Caco-2 (cell line): ENCODE measurements around the gene BHLHA9. TPM values are rescaled to one million over a fixed set of nuclear protein-coding genes. Genes with fewer than 3 reads are reported as not detected.

Experiments used
- BruUV-seq: library from RNA; stranded (reverse); fragments of 400-500 nt; replicated peaks from 2 replicates; lab custom pipeline; 2021; lab: Mats Ljungman, UMichigan
- CTCF ChIA-PET: fragments of 300-600 bp; sonication (Branson Sonifier 250); formaldehyde crosslinking; loops from one replicate; lab custom pipeline; 2022; ENCODE audit warnings: antibody characterized with exemption; lab: Charles Lee
- POLR2A ChIA-PET: fragments of 300-600 bp; sonication (Branson Sonifier 250); formaldehyde crosslinking; loops from one replicate; lab custom pipeline; 2022; ENCODE audit warnings: antibody characterized with exemption; lab: Charles Lee
- DNase-seq, 2 experiments: peaks; one replicate each; pipeline versions ENCODE4 v3.0.0 to v3.0.0-alpha.2; 2020 to 2022
- H3K27me3 ChIP-seq: replicated peaks from 2 replicates; pipeline ENCODE4 v1.6.0; 2011; ENCODE audit warnings: low read length; ENCODE audit not compliant: control insufficient read depth, insufficient read depth
- H3K36me3 ChIP-seq: 2 replicates; pipeline ENCODE4 v1.5.1; 2011; ENCODE audit warnings: low read length; ENCODE audit not compliant: control insufficient read depth, insufficient read depth
- H3K4me1 ChIP-seq: fragments of 250-450 bp; sonication (Bioruptor Pico); 2 replicates; pipeline ENCODE4 v1.5.1; 2020; ENCODE audit warnings: mild to moderate bottlenecking
- H3K4me3 ChIP-seq: 2 replicates; pipeline ENCODE4 v1.5.1; 2011; ENCODE audit warnings: low read depth, mild to moderate bottlenecking, control low read depth, low read length
- H3K9me3 ChIP-seq: fragments of 250-450 bp; sonication (Bioruptor Pico); 2 replicates; pipeline ENCODE4 v1.5.1; 2020; ENCODE audit warnings: mild to moderate bottlenecking, moderate library complexity
- H3K27ac Mint-ChIP-seq: one replicate; pipeline ENCODE4 v1.8.0; 2022; ENCODE audit warnings: mixed read lengths; ENCODE audit not compliant: unreplicated experiment
- H3K27me3 Mint-ChIP-seq: one replicate; pipeline ENCODE4 v1.8.0; 2022; ENCODE audit warnings: mixed read lengths; ENCODE audit not compliant: insufficient read depth, unreplicated experiment
- H3K36me3 Mint-ChIP-seq: one replicate; pipeline ENCODE4 v1.8.0; 2022; ENCODE audit warnings: mild to moderate bottlenecking, mixed read lengths; ENCODE audit not compliant: insufficient read depth, unreplicated experiment
- H3K4me1 Mint-ChIP-seq: one replicate; pipeline ENCODE4 v1.8.0; 2022; ENCODE audit warnings: low read depth, mixed read lengths; ENCODE audit not compliant: unreplicated experiment
- H3K4me3 Mint-ChIP-seq: one replicate; pipeline ENCODE4 v1.8.0; 2022; ENCODE audit warnings: mild to moderate bottlenecking, moderate library complexity, mixed read lengths; ENCODE audit not compliant: unreplicated experiment
- H3K9me3 Mint-ChIP-seq: one replicate; pipeline ENCODE4 v1.8.0; 2022; ENCODE audit warnings: mixed read lengths; ENCODE audit not compliant: unreplicated experiment
- intact Hi-C: fragments of 100-400 bp; cut with micrococcal nuclease; formaldehyde crosslinking; loops from one replicate; pipeline ENCODE4 v1.10.0; 2022; ENCODE audit not compliant: unreplicated experiment
- total RNA-seq: library from RNA; stranded (reverse); gene quantifications from 2 replicates; pipeline ENCODE4 v1.2.3, GENCODE V29; 2022
- TF ChIP-seq, protein P1 (sequence below), 2 experiments: fragments of 200-600 bp in 1 of 2; IDR thresholded peaks; 1 replicate in 1 of 2; 2 replicates in 1 of 2; pipeline versions ENCODE4 v1.5.1 to v1.8.0; 2011 to 2022; ENCODE audit warnings: antibody characterized with exemption in 1 of 2, control low read depth in 1 of 2, inconsistent platforms in 1 of 2, low read depth in 1 of 2, low read length in 1 of 2, mild to moderate bottlenecking in 1 of 2, moderate library complexity in 1 of 2; ENCODE audit not compliant: insufficient read depth in 1 of 2, severe bottlenecking in 1 of 2, unreplicated experiment in 1 of 2

The BHLHA9 gene
- total RNA-seq, 1 experiment from 2014 or later = not detected

- DNase-seq = no peak
- Histone ChIP-seq H3K9me3 (no peaks in the 10 kb centered on the region), H3K4me3 (no peak overlapping the region), H3K36me3 (no peaks in the 10 kb centered on the region), H3K27me3 (no peaks in the 10 kb centered on the region), H3K4me1 (peaks cover 4% of the 10 kb centered on the region)
- no peaks in the 10 kb centered on the region for H3K27me3 Mint-ChIP-seq
- H3K4me1 Mint-ChIP-seq = no peaks in the 10 kb centered on the region
- H3K4me3 Mint-ChIP-seq = no peak overlapping the region
- H3K9me3 Mint-ChIP-seq = no peaks in the 10 kb centered on the region
- peaks cover 12% of the 10 kb centered on the region for H3K36me3 Mint-ChIP-seq
- BruUV-seq = no TSS peak
- TF ChIP-seq, protein P1, sequence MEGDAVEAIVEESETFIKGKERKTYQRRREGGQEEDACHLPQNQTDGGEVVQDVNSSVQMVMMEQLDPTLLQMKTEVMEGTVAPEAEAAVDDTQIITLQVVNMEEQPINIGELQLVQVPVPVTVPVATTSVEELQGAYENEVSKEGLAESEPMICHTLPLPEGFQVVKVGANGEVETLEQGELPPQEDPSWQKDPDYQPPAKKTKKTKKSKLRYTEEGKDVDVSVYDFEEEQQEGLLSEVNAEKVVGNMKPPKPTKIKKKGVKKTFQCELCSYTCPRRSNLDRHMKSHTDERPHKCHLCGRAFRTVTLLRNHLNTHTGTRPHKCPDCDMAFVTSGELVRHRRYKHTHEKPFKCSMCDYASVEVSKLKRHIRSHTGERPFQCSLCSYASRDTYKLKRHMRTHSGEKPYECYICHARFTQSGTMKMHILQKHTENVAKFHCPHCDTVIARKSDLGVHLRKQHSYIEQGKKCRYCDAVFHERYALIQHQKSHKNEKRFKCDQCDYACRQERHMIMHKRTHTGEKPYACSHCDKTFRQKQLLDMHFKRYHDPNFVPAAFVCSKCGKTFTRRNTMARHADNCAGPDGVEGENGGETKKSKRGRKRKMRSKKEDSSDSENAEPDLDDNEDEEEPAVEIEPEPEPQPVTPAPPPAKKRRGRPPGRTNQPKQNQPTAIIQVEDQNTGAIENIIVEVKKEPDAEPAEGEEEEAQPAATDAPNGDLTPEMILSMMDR (IDR thresholded peaks at IDR 0.05; ENCODE audit: insufficient read depth in 1 of 2, low read depth in 1 of 2, low read length in 1 of 2, severe bottlenecking in 1 of 2, unreplicated experiment in 1 of 2) = no peak
- H3K27ac Mint-ChIP-seq = no peak overlapping the region
- POLR2A ChIA-PET = no interaction called here
- CTCF ChIA-PET = no interaction called here
- intact Hi-C loops = no loop called here
Observed at GRCh38 chr17:1271030-1271423, 783 bp downstream of the BHLHA9 start.

GRCh38 chr17:1271441-1271840 lies 1.2 kb downstream of the BHLHA9 start:
- H3K4me1 Mint-ChIP-seq = no peaks in the 10 kb centered on the region
- TF ChIP-seq, protein P1 (IDR thresholded peaks at IDR 0.05; ENCODE audit: insufficient read depth in 1 of 2, low read depth in 1 of 2, low read length in 1 of 2, severe bottlenecking in 1 of 2, unreplicated experiment in 1 of 2) = no peak
- Histone ChIP-seq H3K4me1 (peaks cover 4% of the 10 kb centered on the region), H3K36me3 (no peaks in the 10 kb centered on the region), H3K27me3 (no peaks in the 10 kb centered on the region), H3K9me3 (no peaks in the 10 kb centered on the region), H3K4me3 (no peak overlapping the region)
- BruUV-seq = no TSS peak
- H3K36me3 Mint-ChIP-seq = peaks cover 12% of the 10 kb centered on the region
- no peak overlapping the region for H3K4me3 Mint-ChIP-seq
- DNase-seq = no peak
- no peaks in the 10 kb centered on the region for H3K9me3 Mint-ChIP-seq
- H3K27me3 Mint-ChIP-seq = no peaks in the 10 kb centered on the region
- POLR2A ChIA-PET = no interaction called here
- CTCF ChIA-PET = interaction anchor here (1.0 kb wide), 1 partner anchor 61 kb away, joined by 3 read pairs; no protein-coding TSS in a partner anchor
- H3K27ac Mint-ChIP-seq = no peak overlapping the region
- intact Hi-C loops = no loop called here

DNA sequence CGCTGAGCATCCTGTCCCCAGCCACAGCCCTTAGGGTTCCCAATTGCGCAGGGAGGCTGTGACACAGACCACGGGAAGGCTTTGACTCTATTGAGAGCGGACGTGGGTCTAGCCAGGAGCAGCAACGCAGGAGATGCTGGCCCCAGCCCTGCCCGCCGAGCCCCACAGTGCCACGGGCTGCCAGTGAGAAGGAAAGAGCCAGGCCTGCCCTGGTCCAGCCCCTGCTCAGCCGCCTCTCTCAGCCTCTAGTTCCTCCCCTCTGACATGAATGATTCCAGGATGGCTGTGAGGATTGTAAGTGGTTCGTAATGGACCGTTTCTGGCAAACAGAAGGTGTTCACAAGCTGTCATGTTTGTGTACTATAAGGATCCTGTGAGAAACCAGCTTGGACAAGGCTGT lies 2.5 kb downstream of the BHLHA9 start:
- ChIA-PET POLR2A (no interaction called here), CTCF (interaction anchor here (1.0 kb wide), 1 partner anchor 60 kb away, joined by 3 read pairs; no protein-coding TSS in a partner anchor)
- no peaks in the 10 kb centered on the region for H3K9me3 ChIP-seq
- Mint-ChIP-seq H3K36me3 (peaks cover 12% of the 10 kb centered on the region), H3K27ac (no peak overlapping the region), H3K27me3 (no peaks in the 10 kb centered on the region), H3K9me3 (no peaks in the 10 kb centered on the region), H3K4me3 (no peak overlapping the region), H3K4me1 (no peaks in the 10 kb centered on the region)
- no TSS peak for BruUV-seq
- no peak overlapping the region for H3K4me3 ChIP-seq
- H3K27me3 ChIP-seq = no peaks in the 10 kb centered on the region
- H3K36me3 ChIP-seq = no peaks in the 10 kb centered on the region
- no peak for DNase-seq
- no peaks in the 10 kb centered on the region; the same call in 1 of the 2 replicates for H3K4me1 ChIP-seq
- intact Hi-C loops = loop anchor here (2.0 kb wide), 1 partner anchor 244 kb away; the partner anchor contains the start of gene INPP5K
- TF ChIP-seq, protein P1 (IDR thresholded peaks at IDR 0.05; ENCODE audit: insufficient read depth in 1 of 2, low read depth in 1 of 2, low read length in 1 of 2, severe bottlenecking in 1 of 2, unreplicated experiment in 1 of 2) = no peak
